Central memory CD8-positive, alpha-beta T cell (primary cell): ENCODE results near the gene ADPRHL1.

ENCODE experiments used
- ATAC-seq: fragments of 150-1000 bp; cut with Tn5 transposase; replicated peaks from 2 replicates; pipeline ENCODE4 v1.10.0; 2022; ENCODE audit warnings: mild to moderate bottlenecking, moderate FRiP score, moderate number of reproducible peaks; ENCODE audit not compliant: poor library complexity, severe bottlenecking; ENCODE audit errors: extremely low read depth
- DNase-seq, 2 donors: peaks; one replicate each; pipeline ENCODE4 v3.0.0; 2021; ENCODE audit warnings: low spot score in 2 of 2
- H3K27ac Mint-ChIP-seq: one replicate; pipeline ENCODE4 v1.8.0; 2022; ENCODE audit warnings: low read depth, mild to moderate bottlenecking, moderate library complexity, mixed read lengths
- H3K27me3 Mint-ChIP-seq: one replicate; pipeline ENCODE4 v1.8.0; 2022; ENCODE audit warnings: mixed read lengths
- H3K36me3 Mint-ChIP-seq: one replicate; pipeline ENCODE4 v1.8.0; 2022; ENCODE audit warnings: mild to moderate bottlenecking, moderate library complexity, mixed read lengths; ENCODE audit not compliant: insufficient read depth
- H3K4me1 Mint-ChIP-seq: one replicate; pipeline ENCODE4 v1.8.0; 2022; ENCODE audit warnings: mixed read lengths
- H3K4me3 Mint-ChIP-seq: one replicate; pipeline ENCODE4 v1.8.0; 2022; ENCODE audit warnings: mild to moderate bottlenecking, moderate library complexity, mixed read lengths
- H3K9me3 Mint-ChIP-seq: one replicate; pipeline ENCODE4 v1.8.0; 2022; ENCODE audit warnings: mixed read lengths

ADPRHL1 gene

GRCh38 chr13:113358653-113359190 lies 94.6 kb downstream of the ADPRHL1 start:
- Mint-ChIP-seq H3K36me3 (no peaks in the 10 kb centered on the region), H3K9me3 (no peaks in the 10 kb centered on the region), H3K27ac (no peak overlapping the region), H3K4me3 (no peak overlapping the region), H3K27me3 (peaks cover 51% of the 10 kb centered on the region), H3K4me1 (peaks cover 4% of the 10 kb centered on the region)
- no peak for DNase-seq
- ATAC-seq, result no peak

DNA sequence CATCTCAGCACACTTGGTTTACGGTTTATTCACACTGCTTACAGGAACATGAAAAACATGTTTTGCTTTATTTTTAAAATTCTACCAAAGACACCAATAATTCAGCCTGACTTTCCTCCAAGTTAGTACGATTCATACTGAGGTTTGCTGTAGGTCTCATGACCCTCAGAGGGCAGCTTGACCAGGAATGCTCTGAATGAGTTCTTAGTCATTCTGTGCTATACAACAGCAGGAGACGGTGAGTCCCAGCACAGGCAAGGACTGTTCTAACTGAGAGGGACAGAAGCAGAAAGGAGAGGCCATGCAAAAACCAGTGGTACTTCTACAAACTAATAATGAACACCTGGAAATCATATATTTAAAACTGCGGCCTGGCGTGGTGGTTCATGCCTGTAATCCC lies 95.8 kb downstream of the ADPRHL1 start:
- Mint-ChIP-seq H3K27me3 (peaks cover 44% of the 10 kb centered on the region), H3K27ac (no peak overlapping the region), H3K4me3 (no peak overlapping the region), H3K9me3 (no peaks in the 10 kb centered on the region), H3K36me3 (no peaks in the 10 kb centered on the region), H3K4me1 (peaks cover under 1% of the 10 kb centered on the region)
- no peak for ATAC-seq
- no peak for DNase-seq

DNA sequence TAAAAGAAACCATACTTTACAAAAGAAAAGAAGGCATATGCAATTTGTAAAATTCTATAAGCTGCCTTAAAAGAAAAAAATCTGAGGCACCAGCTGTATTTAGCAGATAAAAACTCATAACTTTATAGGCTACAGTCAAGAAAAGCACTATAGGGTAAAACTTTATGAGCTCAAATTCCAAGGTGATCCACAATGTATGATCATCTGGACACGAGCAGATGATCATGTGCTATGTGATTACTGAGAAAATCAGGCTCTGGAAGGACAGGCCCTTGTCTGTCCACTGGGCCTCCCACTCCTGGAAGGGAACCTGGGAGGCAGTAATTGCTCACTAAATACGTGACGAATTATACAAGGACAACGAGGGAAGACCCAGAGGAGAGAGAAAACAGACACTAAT lies 96.7 kb downstream of the ADPRHL1 start:
- Mint-ChIP-seq H3K4me1 (no peaks in the 10 kb centered on the region), H3K4me3 (no peak overlapping the region)
- no peak for ATAC-seq

GRCh38 chr13:113355621-113356020 lies 97.7 kb downstream of the ADPRHL1 start:
- no peak for DNase-seq
- Mint-ChIP-seq H3K36me3 (no peaks in the 10 kb centered on the region), H3K27ac (no peak overlapping the region), H3K4me3 (no peak overlapping the region), H3K27me3 (peaks cover 39% of the 10 kb centered on the region), H3K9me3 (no peaks in the 10 kb centered on the region), H3K4me1 (no peaks in the 10 kb centered on the region)
- no peak for ATAC-seq

More for the DNA sequence above, 96.7 kb downstream of the ADPRHL1 start:
- Mint-ChIP-seq H3K27ac (no peak overlapping the region), H3K27me3 (peaks cover 39% of the 10 kb centered on the region), H3K36me3 (no peaks in the 10 kb centered on the region), H3K9me3 (no peaks in the 10 kb centered on the region)
- DNase-seq, result no peak

DNA sequence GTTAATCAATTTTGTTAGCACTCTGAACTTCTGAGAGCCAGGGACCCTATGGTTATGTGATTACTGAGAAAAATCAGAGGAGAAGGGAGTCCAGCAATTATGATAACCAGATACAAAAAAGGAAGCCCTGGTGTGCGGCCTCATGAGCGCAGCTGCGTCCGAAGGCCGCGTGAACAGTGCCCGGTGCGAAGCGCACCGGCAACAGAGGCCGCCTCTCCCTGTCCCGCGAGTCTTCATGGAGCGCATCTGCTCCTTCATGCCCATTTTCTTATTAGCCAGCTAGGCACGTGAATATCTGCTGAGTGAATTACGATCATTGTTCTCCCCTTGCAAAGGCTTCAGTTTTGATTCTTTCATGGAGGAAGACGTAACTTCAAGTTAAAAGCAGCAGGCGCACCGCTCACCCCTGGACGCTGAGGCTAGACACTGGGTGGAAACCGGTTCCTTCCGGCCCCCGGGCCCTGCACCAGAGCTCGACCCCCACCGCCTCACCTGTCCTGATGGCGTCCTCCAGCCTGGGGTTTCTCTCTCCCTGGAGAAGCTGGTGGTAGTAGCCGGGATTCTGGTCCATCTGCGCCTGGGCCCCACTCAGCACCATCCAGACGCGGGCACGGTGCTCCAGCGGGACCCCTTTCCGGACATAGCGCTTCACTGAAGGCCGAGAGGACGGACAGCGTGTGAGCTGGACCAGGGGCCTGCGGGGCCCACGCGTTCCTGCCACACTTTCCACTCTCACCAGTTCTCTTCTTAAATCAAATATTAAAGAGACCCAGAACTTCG lies 98.3 kb downstream of the ADPRHL1 start:
- no peaks in the 10 kb centered on the region for H3K4me1 Mint-ChIP-seq
- H3K36me3 Mint-ChIP-seq, result no peaks in the 10 kb centered on the region
- H3K9me3 Mint-ChIP-seq, result no peaks in the 10 kb centered on the region
- H3K27ac Mint-ChIP-seq, result no peak overlapping the region
- ATAC-seq (no peak), DNase-seq (no peak)
- no peak overlapping the region for H3K4me3 Mint-ChIP-seq
- peaks cover 39% of the 10 kb centered on the region for H3K27me3 Mint-ChIP-seq

- Mint-ChIP-seq H3K36me3 (no peaks in the 10 kb centered on the region), H3K27me3 (peaks cover 31% of the 10 kb centered on the region), H3K9me3 (no peaks in the 10 kb centered on the region), H3K27ac (no peak overlapping the region), H3K4me1 (no peaks in the 10 kb centered on the region), H3K4me3 (no peak overlapping the region)
- ATAC-seq (no peak), DNase-seq (no peak)
Observed at GRCh38 chr13:113353254-113353653, 100.0 kb downstream of the ADPRHL1 start.

- H3K9me3 Mint-ChIP-seq, result no peaks in the 10 kb centered on the region
- H3K4me1 Mint-ChIP-seq, result no peaks in the 10 kb centered on the region
- peaks cover 28% of the 10 kb centered on the region for H3K27me3 Mint-ChIP-seq
- H3K4me3 Mint-ChIP-seq, result no peak overlapping the region
- DNase-seq (no peak), ATAC-seq (no peak)
- H3K36me3 Mint-ChIP-seq, result no peaks in the 10 kb centered on the region
- no peak overlapping the region for H3K27ac Mint-ChIP-seq
Observed at GRCh38 chr13:113351514-113352026, 101.7 kb downstream of the ADPRHL1 start.

DNA sequence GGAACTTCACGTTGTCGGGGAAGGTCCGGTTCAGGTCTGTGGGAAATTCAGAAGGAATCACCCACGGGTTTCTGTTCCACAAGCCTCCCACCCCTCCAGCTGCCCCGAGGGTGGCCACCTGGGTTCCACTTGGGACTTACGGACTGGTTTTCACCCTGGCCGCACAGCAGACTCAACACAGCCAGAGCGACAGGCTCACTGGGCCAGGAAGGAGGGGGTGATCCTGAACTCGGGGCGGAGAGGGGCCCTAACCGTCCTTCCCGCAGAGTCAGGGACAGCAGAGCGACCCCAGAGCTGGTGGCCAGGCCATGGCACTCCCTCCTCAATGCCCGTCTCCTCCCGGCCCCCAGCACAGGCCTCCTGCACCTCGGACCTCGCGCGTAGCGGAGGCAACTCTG lies 102.4 kb downstream of the ADPRHL1 start:
- no peaks in the 10 kb centered on the region for H3K4me1 Mint-ChIP-seq
- no peak overlapping the region for H3K27ac Mint-ChIP-seq
- no peak overlapping the region for H3K4me3 Mint-ChIP-seq
- H3K9me3 Mint-ChIP-seq, result no peaks in the 10 kb centered on the region
- ATAC-seq (no peak), DNase-seq (no peak)
- peaks cover 27% of the 10 kb centered on the region for H3K27me3 Mint-ChIP-seq
- no peaks in the 10 kb centered on the region for H3K36me3 Mint-ChIP-seq

DNA sequence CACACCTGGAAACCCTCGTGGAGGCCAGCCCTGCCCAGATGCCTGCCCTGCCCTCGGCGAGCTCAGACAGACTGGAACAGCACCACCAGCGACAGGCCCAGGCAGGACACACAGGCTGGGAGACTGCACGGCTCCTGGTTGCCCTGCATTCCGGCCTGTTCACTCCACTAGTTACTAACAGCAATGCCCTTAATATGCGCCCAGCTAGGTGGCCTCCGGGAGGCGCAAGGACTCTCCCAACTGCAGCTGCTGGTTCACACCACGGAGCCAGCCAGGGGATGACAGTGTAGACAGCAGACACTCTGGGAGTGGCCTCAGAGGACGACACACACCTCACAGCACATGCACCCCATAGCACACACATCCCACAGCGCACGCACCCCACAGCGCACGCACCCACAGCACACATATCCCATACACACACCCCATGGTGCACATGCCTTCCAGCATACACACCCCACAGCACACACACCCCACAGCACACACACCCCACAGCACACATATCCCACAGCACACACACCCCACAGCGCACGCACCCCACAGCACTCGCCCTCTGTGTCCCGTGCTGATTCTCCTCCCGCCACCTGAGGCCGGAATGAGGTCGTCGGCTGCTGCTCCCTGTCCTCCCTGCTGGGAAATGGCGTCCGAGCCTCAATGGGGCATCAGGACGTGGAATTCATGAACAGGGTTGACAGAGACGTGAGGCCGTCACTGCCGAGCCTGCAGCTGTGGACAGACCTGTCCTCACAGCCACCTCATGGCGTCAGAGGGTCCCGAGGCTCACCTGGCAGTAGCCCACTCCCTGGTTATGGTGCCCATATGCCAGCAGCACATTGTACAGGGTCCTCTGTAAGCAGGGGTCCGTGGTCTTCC lies 103.0 kb downstream of the ADPRHL1 start:
- Mint-ChIP-seq H3K4me3 (no peak overlapping the region), H3K27ac (no peak overlapping the region), H3K27me3 (peaks cover 21% of the 10 kb centered on the region), H3K4me1 (no peaks in the 10 kb centered on the region), H3K9me3 (no peaks in the 10 kb centered on the region), H3K36me3 (no peaks in the 10 kb centered on the region)
- DNase-seq (no peak), ATAC-seq (no peak)
